Measurements from ENCODE around the gene NT5C. TPM values are rescaled to one million over a fixed set of nuclear protein-coding genes. Genes with fewer than 3 reads are reported as not detected.
"Not testable (repeated sequence)": the region's sequence is repeated elsewhere in the genome, so short reads cannot be mapped to it uniquely, and the experiment has no call there.

NT5C gene
- total and polyA plus RNA-seq, 4 donors = 64.4 to 96.3 (median 78.3) TPM

DNA sequence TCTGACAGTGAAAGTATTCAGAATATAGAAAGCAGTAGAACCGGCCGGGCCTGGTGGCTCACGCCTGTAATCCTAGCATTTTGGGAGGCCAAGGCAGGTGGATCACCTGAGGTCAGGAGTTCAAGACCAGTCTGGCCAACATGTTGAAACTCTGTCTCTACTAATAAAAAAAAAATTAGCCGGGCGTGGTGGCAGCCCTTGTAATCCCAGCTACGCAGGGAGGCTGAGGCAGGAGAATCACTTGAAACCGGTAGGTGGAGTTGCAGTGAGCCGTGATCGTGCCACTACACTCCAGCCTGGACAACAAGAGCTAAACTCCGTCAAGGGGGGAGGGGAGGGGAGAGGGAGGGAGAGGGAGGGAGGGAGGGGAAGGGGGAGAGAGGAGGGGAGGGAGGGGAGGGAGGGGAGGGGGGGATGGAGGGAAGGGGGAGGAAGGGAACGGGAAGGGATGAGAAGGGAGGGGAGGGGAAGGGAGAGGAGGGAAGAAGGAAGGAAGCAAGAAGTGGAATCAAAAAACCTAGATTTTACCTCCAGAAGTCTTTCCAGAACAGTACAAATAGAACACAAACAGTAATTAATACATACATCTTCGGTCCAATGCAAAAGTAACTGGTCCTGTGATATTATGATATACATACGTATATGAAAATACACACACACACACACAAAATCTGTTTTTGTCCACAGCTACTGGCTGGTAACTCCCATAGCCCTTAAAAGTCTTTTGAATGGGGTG, 10.9 kb upstream of the NT5C start:
- H3K27me3 ChIP-seq (ENCODE audit: control insufficient read depth in 3 of 3, insufficient read depth in 3 of 3, low read length in 2 of 3) = no peaks in the 10 kb centered on the region
- H3K9ac ChIP-seq (ENCODE audit: insufficient read depth in 1 of 2, low read length in 2 of 2) = no peak overlapping the region
- no peaks in the 10 kb centered on the region for H3K9me3 ChIP-seq (ENCODE audit: control insufficient read depth in 4 of 4, insufficient read depth in 3 of 4, low read length in 3 of 4)
- WGBS, 2 donors = 81 to 86% methylated on average over 13 of the region's 13 CpGs
- H3K4me3 ChIP-seq = no peak overlapping the region
- H3K36me3 ChIP-seq (ENCODE audit: control insufficient read depth in 4 of 4, insufficient read depth in 4 of 4, low read length in 4 of 4) = peaks cover 6 to 20% (median 16%) of the 10 kb centered on the region in 4 donors
- DNase-seq (no peak), ATAC-seq (ENCODE audit: insufficient read depth, low FRiP score) (no peak)
- H3K27ac ChIP-seq (ENCODE audit: low read depth in 1 of 2, low read length in 1 of 2) = no peak overlapping the region
- no peak for TF ChIP-seq CTCF (IDR thresholded peaks at IDR 0.05; ENCODE audit: control extremely low read depth, extremely low read depth)
- no peaks in the 10 kb centered on the region for H3K4me1 ChIP-seq (ENCODE audit: control insufficient read depth in 5 of 5, insufficient read depth in 5 of 5, low read length in 5 of 5)

GRCh38 chr17:75138519-75138918, 7.0 kb upstream of the NT5C start:
- peaks cover under 1 to 9% (median 6%) of the 10 kb centered on the region in 4 donors for H3K36me3 ChIP-seq (ENCODE audit: control insufficient read depth in 4 of 4, insufficient read depth in 4 of 4, low read length in 4 of 4)
- WGBS, 2 donors = 85 to 94% methylated on average over 5 of the region's 5 CpGs
- ATAC-seq (ENCODE audit: insufficient read depth, low FRiP score) (no peak), DNase-seq (no peak)
- no peaks in the 10 kb centered on the region for H3K27me3 ChIP-seq (ENCODE audit: control insufficient read depth in 3 of 3, insufficient read depth in 3 of 3, low read length in 2 of 3)
- no peak overlapping the region for H3K27ac ChIP-seq (ENCODE audit: low read depth in 1 of 2, low read length in 1 of 2)
- no peaks in the 10 kb centered on the region for H3K4me1 ChIP-seq (ENCODE audit: control insufficient read depth in 5 of 5, insufficient read depth in 5 of 5, low read length in 5 of 5)
- no peak overlapping the region for H3K4me3 ChIP-seq
- TF ChIP-seq CTCF (IDR thresholded peaks at IDR 0.05; ENCODE audit: control extremely low read depth, extremely low read depth) = no peak
- H3K9me3 ChIP-seq (ENCODE audit: control insufficient read depth in 4 of 4, insufficient read depth in 3 of 4, low read length in 3 of 4) = no peaks in the 10 kb centered on the region
- H3K9ac ChIP-seq (ENCODE audit: insufficient read depth in 1 of 2, low read length in 2 of 2) = no peak overlapping the region

DNA sequence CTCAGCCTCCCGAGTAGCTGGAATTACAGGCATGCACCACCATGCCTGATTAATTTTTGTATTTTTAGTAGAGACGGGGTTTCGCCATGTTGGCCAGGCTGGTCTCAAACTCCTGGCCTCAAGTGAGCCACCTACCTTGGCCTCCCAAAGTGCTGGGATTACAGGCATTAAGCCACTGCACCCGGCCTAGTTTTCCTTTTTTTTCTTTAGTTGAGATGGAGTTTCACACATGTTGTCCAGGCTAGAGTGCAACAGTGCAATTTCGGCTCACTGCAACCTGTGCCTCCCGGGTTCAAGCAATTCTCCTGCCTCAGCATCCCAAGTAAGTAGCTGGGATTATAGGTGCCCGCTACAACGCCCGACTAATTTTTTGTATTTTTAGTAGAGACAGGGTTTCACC, 6.2 kb upstream of the NT5C start:
- H3K4me3 ChIP-seq; H3K9me3 ChIP-seq (ENCODE audit: control insufficient read depth in 4 of 4, insufficient read depth in 3 of 4, low read length in 3 of 4); H3K36me3 ChIP-seq (ENCODE audit: control insufficient read depth in 4 of 4, insufficient read depth in 4 of 4, low read length in 4 of 4); H3K27me3 ChIP-seq (ENCODE audit: control insufficient read depth in 3 of 3, insufficient read depth in 3 of 3, low read length in 2 of 3); H3K27ac ChIP-seq (ENCODE audit: low read depth in 1 of 2, low read length in 1 of 2); DNase-seq; ATAC-seq (ENCODE audit: insufficient read depth, low FRiP score); H3K9ac ChIP-seq (ENCODE audit: insufficient read depth in 1 of 2, low read length in 2 of 2); H3K4me1 ChIP-seq (ENCODE audit: control insufficient read depth in 5 of 5, insufficient read depth in 5 of 5, low read length in 5 of 5): not testable (repeated sequence)
- WGBS, 2 donors = 96 to 97% methylated on average over 9 of the region's 9 CpGs

DNA sequence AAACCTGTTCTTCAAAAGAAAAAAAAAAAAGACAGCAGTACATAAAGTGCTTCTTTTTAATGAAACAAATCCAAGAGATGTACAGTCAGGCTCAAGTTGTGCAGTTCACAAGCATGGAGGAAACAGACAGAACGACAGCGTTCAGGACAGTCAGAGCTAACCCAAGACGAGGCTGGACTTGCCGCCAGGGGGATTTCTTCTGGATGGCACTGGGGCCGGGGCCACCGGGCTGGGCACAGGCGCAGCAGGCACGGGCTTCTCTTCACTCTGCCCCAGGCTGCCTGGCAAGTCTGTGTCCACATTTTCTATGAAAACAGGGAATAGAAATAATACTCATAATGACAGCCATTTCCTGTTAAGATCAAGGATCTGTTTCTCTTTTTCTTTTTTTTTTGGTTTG, 4.4 kb upstream of the NT5C start:
- no peak overlapping the region for H3K4me3 ChIP-seq
- DNase-seq = no peak
- 91 to 94% methylated on average over 8 of the region's 8 CpGs for WGBS, 2 donors
- no peaks in the 10 kb centered on the region for H3K9me3 ChIP-seq (ENCODE audit: control insufficient read depth in 4 of 4, insufficient read depth in 3 of 4, low read length in 3 of 4)
- H3K4me1 ChIP-seq (ENCODE audit: control insufficient read depth in 5 of 5, insufficient read depth in 5 of 5, low read length in 5 of 5) = peaks cover 0 to 7% (median 0%) of the 10 kb centered on the region in 5 donors
- H3K9ac ChIP-seq (ENCODE audit: insufficient read depth in 1 of 2, low read length in 2 of 2) = no peak overlapping the region
- H3K27ac ChIP-seq (ENCODE audit: low read depth in 1 of 2, low read length in 1 of 2) = no peak overlapping the region
- TF ChIP-seq CTCF (IDR thresholded peaks at IDR 0.05; ENCODE audit: control extremely low read depth, extremely low read depth) = no peak
- peaks cover 0 to 7% (median 3%) of the 10 kb centered on the region in 4 donors for H3K36me3 ChIP-seq (ENCODE audit: control insufficient read depth in 4 of 4, insufficient read depth in 4 of 4, low read length in 4 of 4)
- ATAC-seq (ENCODE audit: insufficient read depth, low FRiP score) = no peak
- no peaks in the 10 kb centered on the region for H3K27me3 ChIP-seq (ENCODE audit: control insufficient read depth in 3 of 3, insufficient read depth in 3 of 3, low read length in 2 of 3)
